Rectal smooth muscle tissue (tissue), 1 donor: ENCODE results near the gene LPGAT1.

Experiments used
- H3K27ac ChIP-seq: one replicate; pipeline ENCODE4 v1.7.0; 2013; ENCODE audit warnings: low read depth, low read length, inconsistent platforms
- H3K27me3 ChIP-seq: one replicate; pipeline ENCODE4 v1.7.0; 2013; ENCODE audit warnings: low read length; ENCODE audit not compliant: control insufficient read depth, insufficient read depth
- H3K36me3 ChIP-seq: one replicate; pipeline ENCODE4 v1.7.0; 2013; ENCODE audit warnings: low read length; ENCODE audit not compliant: control insufficient read depth, insufficient read depth
- H3K4me1 ChIP-seq: one replicate; pipeline ENCODE4 v1.7.0; 2013; ENCODE audit warnings: low read length; ENCODE audit not compliant: control insufficient read depth, insufficient read depth
- H3K4me3 ChIP-seq: one replicate; pipeline ENCODE4 v1.7.0; 2013; ENCODE audit warnings: low read length
- H3K9ac ChIP-seq: one replicate; pipeline ENCODE4 v1.7.0; 2013; ENCODE audit warnings: low read length

The LPGAT1 gene

GRCh38 chr1:211783897-211784296, 46.7 kb downstream of the LPGAT1 start:
- Histone ChIP-seq H3K27ac (no peak overlapping the region), H3K4me3 (no peak overlapping the region), H3K36me3 (peaks cover 2% of the 10 kb centered on the region), H3K4me1 (no peaks in the 10 kb centered on the region), H3K9ac (no peak overlapping the region), H3K27me3 (no peaks in the 10 kb centered on the region)

DNA sequence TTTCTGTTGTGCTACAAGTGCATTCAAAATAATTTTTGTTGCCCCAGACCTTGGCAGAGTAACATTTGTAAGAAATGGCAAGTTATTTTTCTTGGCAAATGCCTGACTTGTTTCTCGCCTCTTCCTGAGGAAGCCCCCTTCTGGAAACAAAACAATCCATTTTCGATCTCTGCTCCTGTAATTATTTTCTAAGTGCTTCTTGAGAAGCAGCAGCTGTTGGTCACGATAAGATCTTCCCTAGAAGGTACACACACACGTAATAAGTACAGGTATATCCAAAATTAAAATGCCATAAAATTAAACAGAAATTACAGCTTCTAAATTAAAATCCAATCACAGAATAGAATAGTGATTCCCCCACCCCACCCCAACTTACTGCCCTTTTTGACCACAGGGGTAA, 47.3 kb downstream of the LPGAT1 start:
- peaks cover 2% of the 10 kb centered on the region for H3K36me3 ChIP-seq
- no peak overlapping the region for H3K9ac ChIP-seq
- H3K4me1 ChIP-seq: no peaks in the 10 kb centered on the region
- no peak overlapping the region for H3K4me3 ChIP-seq
- no peak overlapping the region for H3K27ac ChIP-seq
- H3K27me3 ChIP-seq: no peaks in the 10 kb centered on the region

- no peaks in the 10 kb centered on the region for H3K4me1 ChIP-seq
- H3K4me3 ChIP-seq: no peak overlapping the region
- H3K27me3 ChIP-seq: no peaks in the 10 kb centered on the region
- H3K27ac ChIP-seq: no peak overlapping the region
- H3K9ac ChIP-seq: no peak overlapping the region
- peaks cover 6% of the 10 kb centered on the region for H3K36me3 ChIP-seq
These were observed 49.3 kb downstream of the LPGAT1 start for GRCh38 chr1:211781260-211781659.

DNA sequence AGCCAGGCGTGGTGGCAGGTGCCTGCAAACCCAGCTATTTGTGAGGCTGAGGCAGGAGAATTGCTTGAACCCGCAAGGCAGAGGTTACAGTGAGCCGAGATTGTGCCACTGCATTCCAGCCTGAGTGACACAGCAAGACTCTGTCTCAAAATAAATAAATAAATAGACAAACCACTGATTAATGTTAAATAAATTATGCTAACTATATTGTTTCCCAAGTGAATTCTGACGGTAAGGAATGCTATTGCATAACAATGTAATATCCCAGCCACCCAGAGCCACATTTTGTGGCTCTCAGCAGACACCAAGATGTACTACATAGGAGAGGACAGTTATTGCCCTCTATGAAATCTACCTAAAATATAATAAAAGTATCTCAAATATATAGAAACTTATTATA, 55.4 kb downstream of the LPGAT1 start:
- no peaks in the 10 kb centered on the region for H3K4me1 ChIP-seq
- peaks cover 4% of the 10 kb centered on the region for H3K36me3 ChIP-seq
- H3K27ac ChIP-seq: no peak overlapping the region
- H3K4me3 ChIP-seq: no peak overlapping the region
- no peak overlapping the region for H3K9ac ChIP-seq
- no peaks in the 10 kb centered on the region for H3K27me3 ChIP-seq

- Histone ChIP-seq H3K9ac (no peak overlapping the region), H3K27me3 (no peaks in the 10 kb centered on the region), H3K36me3 (peaks cover 2% of the 10 kb centered on the region), H3K4me3 (no peak overlapping the region), H3K27ac (no peak overlapping the region), H3K4me1 (no peaks in the 10 kb centered on the region)
These were observed 65.9 kb downstream of the LPGAT1 start for GRCh38 chr1:211764701-211765100.

GRCh38 chr1:211762206-211762605, 68.4 kb downstream of the LPGAT1 start:
- H3K4me1 ChIP-seq: no peaks in the 10 kb centered on the region
- H3K27ac ChIP-seq: no peak overlapping the region

DNA sequence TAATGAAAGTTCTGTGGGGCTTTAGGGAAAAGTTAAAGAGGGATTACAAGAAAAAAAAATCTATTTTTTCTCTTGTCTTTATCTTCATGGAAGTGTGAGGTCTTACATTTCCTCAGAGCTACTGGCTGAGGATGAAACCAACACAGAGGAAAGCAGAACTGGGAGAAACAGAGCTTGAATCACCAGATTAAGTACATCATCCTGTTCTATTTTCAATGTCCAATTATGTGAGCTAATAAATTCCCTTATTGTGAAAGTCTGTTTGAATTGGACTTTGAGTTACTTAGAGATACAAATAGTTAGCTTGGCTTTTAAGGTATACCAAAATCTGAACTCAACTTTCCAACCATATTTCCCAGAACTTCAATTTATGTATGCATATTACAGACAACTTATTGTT, 69.2 kb downstream of the LPGAT1 start:
- no peak overlapping the region for H3K4me3 ChIP-seq
- no peak overlapping the region for H3K27ac ChIP-seq
- no peaks in the 10 kb centered on the region for H3K27me3 ChIP-seq
- H3K9ac ChIP-seq: no peak overlapping the region
- peaks cover 2% of the 10 kb centered on the region for H3K36me3 ChIP-seq
- H3K4me1 ChIP-seq: no peaks in the 10 kb centered on the region

More at GRCh38 chr1:211762206-211762605, 68.4 kb downstream of the LPGAT1 start:
- Histone ChIP-seq H3K27me3 (no peaks in the 10 kb centered on the region), H3K36me3 (peaks cover 2% of the 10 kb centered on the region), H3K9ac (no peak overlapping the region), H3K4me3 (no peak overlapping the region)

DNA sequence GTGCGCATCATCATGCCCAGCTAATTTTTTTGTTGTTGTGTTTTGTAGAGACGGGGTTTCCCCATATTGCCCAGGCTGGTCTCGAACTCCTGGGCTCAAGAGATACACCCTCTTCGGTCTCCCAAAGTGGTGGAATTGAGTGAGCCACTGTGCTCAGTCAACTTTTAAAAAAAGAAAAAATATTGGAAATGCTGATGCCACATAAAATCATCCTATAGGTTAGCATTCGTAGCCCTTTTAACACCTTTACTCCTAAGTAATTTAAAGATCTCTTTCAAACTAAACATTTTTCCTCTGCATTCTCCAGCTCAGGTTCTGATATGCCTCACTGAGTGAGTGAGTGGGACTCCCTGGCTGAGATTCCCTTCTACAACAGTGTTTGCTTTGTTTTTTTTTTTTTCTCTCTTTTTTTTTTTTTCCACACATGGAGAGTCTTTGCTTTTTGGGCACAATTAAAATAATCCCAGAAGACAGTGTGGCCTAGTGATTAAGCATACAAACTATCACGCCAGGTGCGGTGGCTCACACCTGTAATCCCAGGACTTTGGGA, 74.0 kb downstream of the LPGAT1 start:
- H3K4me1 ChIP-seq: no peaks in the 10 kb centered on the region
- no peak overlapping the region for H3K9ac ChIP-seq
- H3K4me3 ChIP-seq: no peak overlapping the region
- H3K27me3 ChIP-seq: no peaks in the 10 kb centered on the region
- H3K27ac ChIP-seq: no peak overlapping the region
- no peaks in the 10 kb centered on the region for H3K36me3 ChIP-seq

DNA sequence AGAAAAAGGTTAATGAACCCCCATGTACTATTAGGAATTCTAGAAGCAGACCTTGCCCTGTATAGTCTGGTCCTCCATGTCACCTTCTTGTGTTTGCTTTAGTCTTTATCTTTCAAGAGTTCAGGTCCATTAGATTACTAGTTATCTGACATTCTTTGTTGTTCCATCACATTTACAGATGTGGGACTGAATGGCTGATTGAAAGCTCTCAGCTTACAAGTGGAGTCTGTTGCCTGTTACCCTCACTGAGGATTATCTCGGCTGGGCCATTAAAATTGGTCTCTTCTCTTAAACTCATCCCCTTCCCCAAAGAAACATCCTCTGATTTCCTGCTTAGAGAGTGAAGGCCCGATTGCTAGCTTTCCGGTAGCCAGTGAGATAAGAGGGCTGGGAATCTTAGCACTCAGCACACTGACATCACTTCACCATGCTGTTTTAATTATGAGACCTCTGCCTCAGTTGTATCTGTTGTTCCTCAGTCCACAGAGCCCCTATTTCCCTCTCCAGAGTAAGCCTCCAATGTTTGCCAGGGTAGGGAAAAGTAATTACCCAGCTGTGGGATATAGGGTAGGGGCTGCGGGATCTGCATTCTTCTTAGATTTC, 76.8 kb downstream of the LPGAT1 start:
- Histone ChIP-seq H3K27me3 (no peaks in the 10 kb centered on the region), H3K4me3 (no peak overlapping the region), H3K36me3 (peaks cover 4% of the 10 kb centered on the region), H3K4me1 (no peaks in the 10 kb centered on the region), H3K27ac (no peak overlapping the region), H3K9ac (no peak overlapping the region)

GRCh38 chr1:211752951-211753486, 77.5 kb downstream of the LPGAT1 start:
- H3K27ac ChIP-seq: no peak overlapping the region
- no peaks in the 10 kb centered on the region for H3K4me1 ChIP-seq

DNA sequence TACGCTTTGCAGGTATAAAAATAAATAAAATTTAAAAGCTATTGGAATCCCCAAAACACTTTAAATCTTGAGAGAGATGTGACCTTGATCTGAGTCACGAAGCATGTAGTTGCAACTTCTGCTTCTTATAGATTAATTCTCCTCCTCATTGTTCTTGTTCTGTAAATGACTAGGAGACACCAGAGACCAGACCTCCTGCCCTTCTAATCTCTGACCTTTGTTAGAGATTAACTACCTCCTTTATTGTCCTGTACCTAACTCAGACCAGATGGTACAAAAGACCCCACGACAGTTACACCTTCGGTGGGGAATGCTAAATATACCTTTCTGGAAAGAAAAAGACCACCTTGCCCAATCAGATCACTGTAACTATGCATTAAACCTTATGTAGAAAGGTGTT, 78.2 kb downstream of the LPGAT1 start:
- no peaks in the 10 kb centered on the region for H3K4me1 ChIP-seq
- H3K27ac ChIP-seq: no peak overlapping the region
- no peak overlapping the region for H3K4me3 ChIP-seq
- no peaks in the 10 kb centered on the region for H3K27me3 ChIP-seq
- peaks cover 4% of the 10 kb centered on the region for H3K36me3 ChIP-seq
- no peak overlapping the region for H3K9ac ChIP-seq

More at GRCh38 chr1:211752951-211753486, 77.5 kb downstream of the LPGAT1 start:
- Histone ChIP-seq H3K36me3 (peaks cover 4% of the 10 kb centered on the region), H3K27me3 (no peaks in the 10 kb centered on the region), H3K9ac (no peak overlapping the region), H3K4me3 (no peak overlapping the region)

- no peak overlapping the region for H3K27ac ChIP-seq
- no peak overlapping the region for H3K4me3 ChIP-seq
- H3K4me1 ChIP-seq: no peaks in the 10 kb centered on the region
- no peak overlapping the region for H3K9ac ChIP-seq
- no peaks in the 10 kb centered on the region for H3K27me3 ChIP-seq
- peaks cover 4% of the 10 kb centered on the region for H3K36me3 ChIP-seq
These were observed 79.1 kb downstream of the LPGAT1 start for GRCh38 chr1:211751438-211751837.

GRCh38 chr1:211750599-211750998, 80.0 kb downstream of the LPGAT1 start:
- Histone ChIP-seq H3K36me3 (peaks cover 4% of the 10 kb centered on the region), H3K27ac (no peak overlapping the region)

More at GRCh38 chr1:211750599-211750998, 80.0 kb downstream of the LPGAT1 start:
- Histone ChIP-seq H3K4me1 (no peaks in the 10 kb centered on the region), H3K4me3 (no peak overlapping the region), H3K9ac (no peak overlapping the region), H3K27me3 (no peaks in the 10 kb centered on the region)
